A673 (cell line): Measurements from ENCODE around the gene SRXN1.

Experiments
- CTCF ChIP-seq: fragments of 300-800, 200-600 bp; sonication (generic); conservative IDR thresholded peaks from 2 replicates; pipeline ENCODE4 v1.5.1; 2017; ENCODE audit warnings: low read depth, mild to moderate bottlenecking, antibody characterized with exemption, low read length, moderate library complexity, mixed read lengths
- EZH2 ChIP-seq: fragments of 200-600 bp; sonication (generic); IDR thresholded peaks from 2 replicates; pipeline ENCODE4 v1.6.1; 2017; ENCODE audit warnings: borderline replicate concordance, low read depth, mild to moderate bottlenecking, mixed read lengths, antibody characterized with exemption, low read length; ENCODE audit not compliant: poor library complexity, severe bottlenecking

- TF ChIP-seq CTCF, result no peak
- no peak for TF ChIP-seq EZH2
Measured at GRCh38 chr20:684676-685319, 31.8 kb upstream of the SRXN1 start.
